Stimulated activated CD4-positive, alpha-beta T cell treated with anti-CD3 and anti-CD28 coated beads, TNF-alpha, amount 100 ng/mL, for 4 hours (primary cell): ENCODE results near the gene MAP3K1.
A peak's percentile ranks its signal among the peaks of the same experiment; 100 is the strongest.
"Not testable (repeated sequence)": the region's sequence is repeated elsewhere in the genome, so short reads cannot be mapped to it uniquely, and the experiment has no call there.

ENCODE experiments used
- DNase-seq, 3 experiments: peaks; one replicate each; pipeline ENCODE4 v3.0.0-alpha.2; 2020; ENCODE audit warnings: low read depth in 3 of 3

The MAP3K1 gene

DNA sequence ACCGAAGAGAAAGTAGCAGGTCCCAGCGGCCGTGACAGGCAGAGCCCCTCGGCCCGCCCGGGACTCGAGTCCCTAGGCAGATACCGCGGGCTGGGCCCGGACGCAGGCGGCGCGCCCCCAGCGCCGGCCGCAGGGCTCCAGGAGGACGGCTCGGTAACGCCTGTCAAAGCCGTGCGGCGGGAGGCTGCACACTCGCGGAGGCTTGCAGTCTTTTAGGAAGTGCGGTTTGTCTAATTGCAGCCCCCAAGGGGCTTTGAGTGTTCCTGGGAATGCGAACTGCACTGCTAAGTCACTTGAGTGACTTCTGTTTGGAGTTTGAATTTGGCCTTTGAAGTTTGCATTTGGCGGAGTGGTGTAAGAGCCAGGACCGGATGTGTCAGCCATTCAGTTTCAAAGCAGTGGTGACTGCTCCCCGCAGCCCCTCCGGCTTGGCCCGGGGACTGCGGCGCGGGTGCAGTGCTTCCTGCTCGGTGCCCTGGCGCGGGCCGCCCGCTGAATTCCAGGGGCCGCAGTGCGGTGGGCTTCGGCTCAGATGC lies 1.3 kb downstream of the MAP3K1 start:
- peak in 1 of 3 experiments; percentile 31 for DNase-seq

DNA sequence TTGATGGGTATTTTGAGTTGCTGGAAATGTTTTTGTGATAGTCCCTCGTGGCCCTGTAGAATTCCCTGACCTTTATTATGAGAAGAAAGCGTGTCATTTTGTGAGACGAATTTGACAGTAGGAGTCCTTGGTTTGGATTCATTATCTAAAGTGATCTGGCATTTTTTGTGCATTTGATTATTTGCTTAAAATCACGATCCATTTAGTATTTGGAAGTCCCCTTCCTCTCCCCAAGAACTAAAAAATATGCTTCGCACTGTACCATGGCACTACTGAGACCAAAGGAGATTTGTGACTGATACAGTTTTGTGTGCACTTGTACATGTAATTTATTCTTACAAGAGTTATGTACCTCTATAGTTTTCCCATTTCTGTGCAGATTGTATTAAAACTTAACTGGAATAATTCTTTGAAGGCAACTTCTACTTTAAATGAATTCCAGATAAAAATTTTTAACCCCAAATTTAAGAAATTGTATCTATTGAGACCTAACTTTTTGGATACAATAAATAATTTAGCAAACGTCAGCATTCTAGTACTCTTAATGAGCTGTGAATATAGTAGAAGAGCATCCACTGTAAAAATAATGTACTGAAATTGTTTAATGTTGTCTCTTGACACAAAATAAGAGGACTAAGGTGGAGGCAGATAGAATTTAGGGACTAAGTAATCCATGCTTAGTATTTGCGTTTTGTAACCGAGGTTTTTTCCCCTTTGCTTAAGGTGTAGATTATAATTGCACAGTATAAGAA lies 2.1 kb downstream of the MAP3K1 start:
- no peak for DNase-seq

DNA sequence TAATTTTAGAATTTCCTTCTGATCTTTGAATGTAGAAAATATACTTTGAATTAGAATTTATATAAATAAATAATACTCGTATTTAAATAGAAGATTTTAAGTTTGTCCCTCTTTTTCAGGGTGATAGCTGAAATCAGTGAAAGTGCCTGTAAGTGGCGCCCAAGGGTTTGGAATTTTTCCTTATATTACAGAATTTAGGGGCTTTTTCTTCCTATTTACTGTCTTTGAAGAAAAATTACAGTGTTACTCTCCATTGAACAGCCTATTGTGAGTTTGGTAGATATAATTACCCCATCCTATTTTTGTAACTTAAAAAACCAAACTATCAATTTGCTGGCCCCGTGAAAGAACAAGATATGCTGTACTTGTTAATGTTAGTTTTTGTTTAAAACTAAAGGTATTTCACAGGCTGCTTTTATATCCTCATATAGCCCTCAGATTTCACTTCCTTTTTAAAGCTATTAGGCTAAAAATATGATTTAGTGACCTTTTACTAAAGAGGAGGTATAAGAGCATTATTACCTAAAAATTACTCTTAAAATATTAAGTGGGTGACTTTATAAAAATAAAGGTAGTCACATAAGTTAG lies 3.2 kb downstream of the MAP3K1 start:
- DNase-seq, result no peak

DNA sequence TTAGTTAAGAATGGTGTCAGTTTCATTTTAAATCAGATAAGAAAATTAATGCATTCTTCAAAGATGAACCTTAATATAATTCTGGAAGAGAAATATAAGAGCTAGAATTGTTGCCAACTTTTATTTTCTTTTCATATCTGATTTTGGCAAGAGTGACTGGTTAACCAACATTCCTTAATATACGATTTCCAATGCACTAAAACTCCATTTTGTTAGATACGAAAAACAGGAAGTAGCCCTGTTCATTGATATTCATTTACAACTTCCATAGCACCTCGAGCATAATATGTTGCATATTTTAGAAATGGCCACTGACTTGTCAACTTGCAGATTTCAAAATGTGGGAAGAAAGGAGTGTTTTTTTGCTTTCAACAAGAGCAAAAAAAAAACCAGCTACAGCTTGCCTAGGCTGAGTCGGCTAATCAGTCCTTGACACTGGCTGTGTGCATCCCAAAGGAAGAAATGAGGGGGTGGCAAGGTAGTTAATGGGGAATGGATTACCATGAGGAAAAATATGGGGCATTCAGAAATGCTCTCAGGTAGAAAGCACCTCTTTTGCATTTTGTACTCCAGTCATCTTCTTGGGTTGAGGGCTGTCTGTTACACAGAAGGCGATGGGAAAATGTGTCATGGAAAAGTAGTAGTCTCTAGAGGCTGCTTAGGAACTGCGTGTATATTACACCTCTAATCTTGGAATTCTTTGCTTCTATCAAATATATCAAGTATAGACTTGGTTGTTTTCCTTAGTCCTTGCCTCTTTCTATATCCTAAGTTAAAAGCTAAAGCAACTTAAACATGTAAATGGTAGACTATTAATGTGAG lies 3.9 kb downstream of the MAP3K1 start:
- no peak for DNase-seq

DNA sequence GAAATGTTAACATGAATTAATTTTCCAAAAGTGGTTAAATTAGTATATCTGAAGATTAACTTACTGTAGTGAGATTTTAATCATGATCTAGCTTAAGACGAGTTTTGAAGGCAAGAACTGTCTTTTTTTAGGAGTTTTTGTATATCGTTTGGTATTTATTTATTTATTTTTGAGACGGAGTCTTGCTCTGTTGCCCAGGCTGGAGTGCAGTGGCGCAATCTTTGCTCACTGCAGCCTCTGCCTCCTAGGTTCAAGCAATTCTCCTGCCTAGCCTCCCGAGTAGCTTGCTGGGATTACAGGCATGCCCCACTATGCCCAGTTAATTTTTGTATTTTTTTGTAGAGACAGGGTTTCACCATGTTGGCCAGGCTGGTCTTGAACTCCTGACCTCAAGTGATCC lies 6.5 kb downstream of the MAP3K1 start:
- not testable (repeated sequence) for DNase-seq

DNA sequence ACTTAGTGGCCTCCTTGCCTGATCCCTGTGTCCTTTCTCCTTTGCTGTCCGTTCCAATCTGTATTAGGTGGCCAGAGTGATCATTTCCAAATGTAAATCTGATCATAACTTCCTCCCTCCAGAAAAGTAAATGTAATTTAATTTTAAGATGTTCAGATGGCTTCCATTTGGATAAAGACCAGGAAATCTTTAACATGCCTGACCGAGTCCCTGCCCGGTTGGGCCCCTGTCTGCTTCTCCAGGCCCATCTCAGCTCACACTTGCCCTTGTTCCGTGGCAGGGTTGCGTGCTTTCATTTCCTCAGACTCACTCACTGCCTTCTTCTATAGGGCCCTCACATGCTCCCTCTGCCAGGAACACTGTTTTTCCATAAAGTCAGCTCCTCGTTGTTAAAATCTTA lies 7.6 kb downstream of the MAP3K1 start:
- DNase-seq, result no peak

DNA sequence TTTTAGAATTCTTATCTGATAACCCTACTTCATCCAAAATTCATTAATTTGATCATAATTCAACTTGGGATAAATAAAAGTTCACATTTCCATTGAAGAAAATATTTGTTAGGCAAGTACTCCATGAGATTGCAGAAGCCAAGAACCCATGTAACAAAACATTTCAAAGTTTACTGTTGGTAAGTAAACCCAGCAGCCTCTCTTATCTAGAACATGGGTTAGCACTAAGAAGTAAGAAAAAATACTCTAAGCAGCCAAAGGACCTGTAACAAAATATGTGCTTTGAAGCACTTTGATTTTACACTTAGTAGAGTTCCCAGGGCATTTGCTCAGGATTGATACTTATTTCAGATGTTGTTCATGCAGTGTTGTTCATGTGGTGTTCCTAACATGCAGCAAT lies 8.7 kb downstream of the MAP3K1 start:
- DNase-seq, result no peak

DNA sequence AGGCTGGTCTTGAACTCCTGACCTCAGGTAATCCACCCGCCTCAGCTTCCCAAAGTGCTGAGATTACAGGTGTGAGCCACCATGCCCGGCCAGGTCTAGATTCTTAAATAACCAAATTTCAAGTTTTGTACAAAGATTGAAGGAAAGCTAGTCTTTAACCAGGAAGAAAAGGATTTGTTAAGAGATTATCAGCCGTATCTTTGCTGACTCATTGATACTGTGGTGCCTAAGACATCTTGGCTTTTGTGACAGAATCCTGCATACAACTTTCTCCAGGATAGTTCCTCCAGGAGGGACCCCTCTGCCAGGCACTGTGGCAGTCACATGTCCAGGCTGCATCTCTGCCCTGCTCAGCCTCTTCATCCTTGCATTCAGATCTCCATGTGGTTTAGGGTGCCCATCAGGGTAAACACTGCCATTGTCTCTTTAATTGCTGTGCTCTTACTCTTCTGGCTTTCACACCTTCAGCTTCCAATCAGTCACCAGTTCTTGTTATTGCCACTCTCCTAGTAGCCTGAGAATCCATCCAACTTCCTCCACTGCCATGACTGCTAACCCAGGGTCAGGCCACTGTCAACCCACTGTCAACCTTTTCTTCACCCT lies 10.0 kb downstream of the MAP3K1 start:
- no peak for DNase-seq

DNA sequence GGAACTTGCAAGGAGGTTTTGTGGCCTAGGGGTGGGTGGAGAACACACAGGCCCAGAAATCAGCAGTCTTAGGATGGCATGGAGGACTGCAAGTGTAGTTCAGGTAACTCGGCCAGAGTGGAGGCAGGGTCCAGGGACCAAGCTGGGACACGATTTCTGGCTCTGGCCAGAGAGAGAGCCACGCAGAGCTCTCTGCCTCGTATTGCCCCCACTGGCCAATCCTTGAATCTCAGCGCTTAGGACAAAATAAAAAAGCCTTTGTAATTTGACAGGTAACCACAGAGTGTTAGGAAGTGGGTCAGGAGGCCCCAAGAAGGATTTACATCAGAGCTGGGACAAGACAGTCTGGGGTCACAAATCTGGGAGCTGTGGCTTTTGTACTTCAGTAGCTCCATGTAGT lies 11.7 kb downstream of the MAP3K1 start:
- DNase-seq, result no peak

DNA sequence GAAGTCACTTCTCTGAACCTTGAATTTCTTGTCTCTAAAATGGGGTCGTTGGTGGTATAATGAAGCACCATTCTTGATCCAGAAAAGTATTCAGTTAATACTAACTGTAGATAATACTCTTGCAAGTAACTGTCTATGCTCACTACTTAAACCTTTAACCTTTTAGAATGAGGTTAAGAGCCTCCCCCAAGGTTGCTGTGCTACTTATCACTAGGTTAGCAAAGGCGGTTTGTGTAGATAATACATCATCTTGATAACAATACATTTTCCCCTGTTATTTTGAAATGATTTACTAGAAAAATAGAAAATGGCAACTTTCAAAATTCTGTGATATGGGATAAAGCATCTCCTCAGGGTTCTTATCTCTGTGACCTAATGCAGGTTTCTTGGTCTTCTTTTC lies 12.6 kb downstream of the MAP3K1 start:
- DNase-seq, result no peak

DNA sequence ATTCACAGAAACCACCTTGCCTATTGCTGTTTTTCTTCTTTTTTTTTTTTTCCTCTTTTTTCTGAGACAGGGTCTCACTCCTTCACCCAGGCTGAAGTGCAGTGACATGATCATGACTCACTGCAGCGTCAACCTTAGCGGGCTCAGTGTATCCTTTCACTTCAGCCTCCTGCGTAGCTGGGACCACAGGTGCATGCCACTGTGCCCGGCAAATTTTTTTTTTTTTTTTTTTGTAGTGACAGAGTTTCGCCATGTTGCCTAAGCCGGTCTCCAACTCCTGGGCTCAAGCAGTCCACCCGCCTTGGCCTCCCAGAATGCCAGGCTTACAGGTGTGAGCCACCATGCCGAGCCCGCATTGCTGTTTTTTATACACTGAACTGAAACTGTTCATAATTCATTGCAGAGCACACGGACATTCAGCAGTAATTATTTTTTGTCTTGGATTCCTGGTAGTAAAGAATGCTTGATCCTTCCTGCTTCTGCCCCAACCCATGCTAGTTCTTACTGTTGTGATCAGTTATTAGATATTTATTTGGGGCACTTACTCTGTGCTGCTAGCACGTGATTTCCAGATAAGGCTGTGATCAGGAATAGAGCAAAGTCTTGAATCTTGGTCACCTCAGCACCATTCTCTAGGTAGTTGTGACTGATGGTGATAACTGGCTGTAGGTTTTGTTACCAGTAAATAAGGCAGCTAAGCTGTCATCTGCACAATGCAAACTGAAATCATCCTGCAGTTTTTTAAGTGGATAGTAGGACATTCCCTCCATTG lies 14.0 kb downstream of the MAP3K1 start:
- peak; percentile 18 to 57 (median 50) for DNase-seq

DNA sequence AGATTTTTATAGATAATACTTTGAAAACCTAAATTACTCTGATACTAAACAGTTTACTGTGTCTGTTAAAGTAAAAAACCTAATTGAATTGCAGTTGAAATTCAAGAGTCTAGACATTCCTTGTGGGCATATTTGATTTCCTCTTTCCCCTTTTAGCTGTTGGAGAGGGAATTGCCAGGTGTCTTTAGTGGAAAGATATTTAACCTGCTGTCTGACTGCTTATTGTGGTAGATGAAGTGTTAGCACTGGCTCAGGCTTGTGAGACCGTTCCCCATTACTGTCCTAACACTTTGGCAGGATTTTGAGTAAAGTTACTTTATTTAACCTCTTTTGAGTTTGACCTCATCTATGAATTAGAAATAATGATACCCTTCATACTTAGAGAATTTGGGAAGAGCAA lies 16.4 kb downstream of the MAP3K1 start:
- no peak for DNase-seq

DNA sequence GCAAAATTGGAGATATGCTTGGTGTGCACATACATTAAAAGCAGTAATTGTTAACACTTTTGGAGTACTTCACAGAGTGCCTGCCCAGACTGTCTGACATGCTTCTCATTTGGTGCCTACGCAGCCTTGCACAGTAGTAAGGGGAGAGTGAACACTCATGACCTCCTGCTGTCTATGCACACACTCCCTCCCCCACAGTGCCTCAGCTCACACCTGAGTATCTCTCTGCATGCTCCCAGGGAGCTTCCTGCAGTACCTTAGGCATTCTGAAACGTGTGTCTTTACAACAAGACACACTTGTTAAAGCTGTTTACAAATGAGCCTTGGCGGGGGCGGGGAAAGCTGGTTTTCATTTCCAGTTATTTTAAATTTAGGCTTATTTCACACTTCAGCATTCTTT lies 18.0 kb downstream of the MAP3K1 start:
- no peak for DNase-seq

DNA sequence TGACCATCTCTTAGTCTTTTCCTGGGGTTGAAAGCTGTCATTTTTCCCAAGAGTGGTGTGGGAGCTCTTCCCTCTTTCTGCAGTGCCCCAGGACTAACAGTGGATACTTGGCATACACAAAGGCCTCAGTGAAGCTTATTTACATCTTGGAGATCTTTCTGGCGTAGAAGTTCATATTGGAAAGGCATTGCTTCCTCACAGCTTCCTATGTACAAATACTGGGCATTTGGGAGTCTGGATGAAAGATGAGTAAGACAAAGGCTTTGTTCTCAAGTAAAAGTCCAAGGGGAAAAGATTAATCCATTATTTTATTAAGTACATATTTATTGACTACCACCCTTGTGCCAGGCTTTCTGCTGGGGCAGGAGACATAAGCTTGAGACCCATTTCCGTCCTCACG lies 22.0 kb downstream of the MAP3K1 start:
- no peak for DNase-seq

DNA sequence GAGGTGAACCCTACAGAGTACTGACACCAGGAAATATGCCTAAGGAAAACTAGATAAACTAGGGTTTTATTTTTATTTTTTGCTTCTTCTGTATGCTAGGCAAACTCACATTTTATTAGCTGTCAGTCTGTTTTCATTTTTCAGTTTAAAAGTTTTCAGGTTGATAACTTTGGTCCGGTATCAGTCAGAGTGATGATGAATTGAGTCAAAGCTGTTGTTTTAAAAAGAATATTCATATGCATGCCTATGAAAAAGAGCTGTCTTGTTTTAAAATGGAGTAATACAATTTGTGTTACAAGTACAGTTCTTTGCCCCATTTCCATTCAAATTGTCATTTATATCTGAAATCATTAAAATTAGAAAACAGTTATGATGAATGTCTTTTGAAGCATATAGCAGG lies 22.6 kb downstream of the MAP3K1 start:
- DNase-seq, result no peak

DNA sequence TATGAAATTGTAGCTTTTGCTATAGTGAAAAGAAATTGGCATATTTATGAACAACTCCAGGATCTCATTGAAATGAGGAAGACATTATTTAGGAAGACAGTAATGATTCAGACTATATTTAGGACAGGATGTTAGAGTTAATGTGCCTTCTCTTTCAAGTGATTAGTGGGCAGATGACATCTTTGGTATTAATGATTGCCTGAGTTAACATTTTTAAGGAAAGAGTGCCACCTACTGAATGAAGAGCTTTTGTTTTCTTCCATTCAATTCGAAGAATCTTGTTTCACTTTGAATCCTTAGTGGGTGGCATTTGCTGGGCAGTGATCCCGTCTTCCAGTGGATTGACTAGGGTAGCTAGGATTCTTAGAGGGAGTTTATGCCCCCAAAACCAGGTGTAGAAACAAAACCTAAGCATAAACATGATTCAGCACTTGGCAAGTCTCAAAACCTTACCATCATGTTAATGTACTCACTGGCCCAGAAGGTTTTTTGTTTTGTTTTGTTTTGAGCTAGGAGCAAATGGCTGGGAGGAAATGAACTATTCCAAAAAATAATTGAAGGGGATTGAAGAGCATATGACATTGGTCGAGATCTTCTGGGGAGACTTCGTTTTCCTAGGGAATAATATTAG lies 23.2 kb downstream of the MAP3K1 start:
- no peak for DNase-seq

DNA sequence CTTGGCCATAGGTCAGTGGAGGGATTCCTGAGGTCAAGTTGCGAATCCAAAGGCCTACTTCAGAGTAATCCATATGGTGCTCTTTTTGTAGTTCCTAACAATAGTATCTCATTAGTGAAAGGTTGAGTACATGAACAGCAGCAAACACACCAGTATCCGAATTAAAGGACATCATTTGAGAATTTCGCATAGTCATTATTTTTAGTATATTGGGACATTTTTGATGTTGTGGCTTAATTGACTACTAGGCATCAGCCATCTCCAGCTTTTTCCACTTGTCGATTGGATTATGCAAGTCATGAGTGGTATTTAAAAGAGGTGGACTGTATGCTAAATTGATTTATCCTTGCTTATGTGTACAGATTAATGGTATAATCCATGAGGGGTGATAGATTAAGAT lies 23.7 kb downstream of the MAP3K1 start:
- DNase-seq, result no peak

DNA sequence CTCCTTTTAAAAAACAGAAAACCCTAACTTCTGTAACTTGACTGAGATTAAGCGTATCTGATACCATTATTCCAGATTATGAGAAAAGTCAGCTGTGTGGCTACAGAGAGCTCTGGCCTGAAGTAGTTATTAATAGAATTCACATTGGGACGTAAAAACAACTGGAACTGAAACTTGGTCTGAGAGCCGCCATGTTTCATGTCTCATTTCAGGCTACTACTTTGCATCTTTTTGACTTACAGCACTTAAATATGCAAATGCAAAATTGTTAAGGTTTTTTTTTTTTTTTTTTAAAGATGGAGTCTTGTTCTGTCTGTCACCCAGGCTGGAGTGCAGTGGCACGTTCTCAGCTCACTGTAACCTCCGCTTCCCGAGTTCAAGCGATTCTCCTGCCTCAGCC lies 25.2 kb downstream of the MAP3K1 start:
- DNase-seq, result no peak

DNA sequence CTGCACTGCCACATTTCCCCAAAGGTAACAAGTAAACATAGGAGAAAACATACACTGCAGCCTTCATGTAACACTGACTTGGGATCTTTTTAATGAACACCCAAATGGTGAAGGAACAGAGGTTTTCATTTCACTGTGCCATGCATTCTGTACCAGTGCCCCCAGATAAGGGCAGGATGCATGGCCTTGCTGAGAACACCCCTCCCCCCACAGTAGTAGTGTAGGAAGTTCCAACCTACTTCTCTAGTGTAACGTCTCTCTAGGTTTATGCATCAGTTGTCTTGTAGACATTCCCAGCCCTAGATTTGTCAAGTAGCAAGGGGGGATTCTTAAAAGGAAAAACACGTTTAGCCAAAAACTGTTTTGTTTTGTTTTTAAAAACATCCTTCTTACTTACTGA lies 29.9 kb downstream of the MAP3K1 start:
- no peak for DNase-seq

DNA sequence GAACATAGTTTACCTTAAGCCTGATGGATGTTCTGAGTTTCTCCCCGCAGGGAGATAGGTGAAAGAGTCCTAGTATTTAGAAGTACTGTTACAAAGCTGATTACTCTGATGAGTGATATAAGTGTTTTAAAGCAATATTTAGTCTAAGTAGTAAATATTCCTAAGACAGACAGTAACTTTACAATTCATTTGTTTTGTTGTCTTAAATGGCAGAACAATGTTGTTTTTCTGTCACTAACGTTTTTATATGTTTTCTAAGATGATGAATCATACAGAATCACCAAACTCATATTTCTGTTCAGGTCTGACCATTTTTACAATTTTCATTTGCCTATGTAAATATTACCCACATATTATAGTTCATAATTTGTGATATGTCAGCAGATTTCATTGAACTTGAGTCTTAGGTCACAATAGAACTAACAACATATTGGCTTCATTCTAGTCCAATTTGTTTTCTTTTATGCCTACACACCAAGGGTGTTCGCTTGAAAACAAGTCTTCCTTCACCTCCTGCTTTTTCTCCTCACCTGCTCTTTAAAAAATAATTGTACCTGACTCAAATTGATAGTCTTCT lies 30.6 kb downstream of the MAP3K1 start:
- DNase-seq, result no peak

DNA sequence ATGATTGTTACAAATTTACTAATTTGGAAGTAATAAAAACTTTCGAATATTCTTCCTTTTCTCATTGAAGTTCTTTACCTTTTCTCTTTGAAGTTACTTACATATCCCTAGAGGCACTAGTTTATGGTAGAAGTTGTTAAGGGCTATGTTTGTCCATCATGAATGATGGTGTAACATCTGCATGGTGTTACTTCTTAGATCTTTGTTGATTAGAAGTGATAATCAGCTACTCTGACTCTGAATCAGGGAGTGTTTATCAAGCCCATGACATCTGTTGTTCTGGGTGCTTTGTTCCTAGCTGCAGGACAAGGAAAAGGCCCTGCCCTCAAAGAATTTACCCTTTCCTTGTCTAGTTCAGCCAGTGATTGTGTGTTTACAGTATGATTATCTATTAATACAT lies 32.9 kb downstream of the MAP3K1 start:
- DNase-seq, result no peak
